Measurements from ENCODE around the gene RTN4RL1.

- TF ChIP-seq CTCF (conservative IDR thresholded peaks at IDR 0.05) (no peak), ZFX (IDR thresholded peaks at IDR 0.05) (no peak)
Measured at GRCh38 chr17:2012499-2012898, 12.6 kb downstream of the RTN4RL1 start.

All from C4-2B (cell line).